TTC549 (cell line): ENCODE measurements around the gene KLRC2.
"Not testable (repeated sequence)": the region's sequence is repeated elsewhere in the genome, so short reads cannot be mapped to it uniquely, and the experiment has no call there.

Source experiments
- FAIRE-seq: peaks from 2 replicates; lab custom pipeline; 2012; peaks lifted over from hg19 to GRCh38; lab: Jason Lieb, UNC

Gene KLRC2

DNA sequence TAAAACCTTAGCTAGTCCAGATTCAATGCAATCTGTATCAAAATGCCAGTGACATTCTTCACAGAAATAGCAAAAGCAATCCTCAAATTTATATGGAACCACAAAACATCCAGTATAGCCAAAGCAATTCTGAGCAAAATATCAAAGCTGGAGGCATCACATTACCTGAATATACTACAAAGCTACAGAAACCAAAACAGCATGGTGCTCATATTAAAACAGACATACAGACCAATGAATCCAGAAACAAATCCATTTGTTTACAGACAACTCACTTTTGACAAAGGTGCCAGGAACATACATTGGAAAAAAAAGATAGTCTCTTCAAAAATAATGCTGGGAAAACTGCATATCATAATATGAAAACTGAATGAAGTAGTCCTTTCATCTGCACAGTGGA, 31.0 kb downstream of the KLRC2 start:
- FAIRE-seq: no peak

DNA sequence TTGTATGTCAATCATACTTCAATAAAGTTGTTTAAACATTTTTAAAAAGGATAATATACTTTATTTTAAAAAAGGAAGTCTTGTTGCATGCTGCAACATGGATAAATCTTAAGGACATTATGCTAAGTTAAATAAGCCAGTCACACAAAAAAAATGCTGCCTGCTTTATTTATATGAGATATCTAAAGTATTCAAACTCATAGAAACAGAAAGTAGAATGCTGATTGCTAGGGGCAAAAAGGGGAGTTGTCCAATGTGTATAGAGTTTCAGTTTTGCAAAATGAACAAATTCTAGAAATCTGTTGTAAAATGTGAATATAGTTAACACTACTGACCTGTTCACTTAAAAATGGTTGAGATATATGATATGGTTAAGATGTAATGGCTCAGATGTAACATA, 35.0 kb downstream of the KLRC2 start:
- no peak for FAIRE-seq

DNA sequence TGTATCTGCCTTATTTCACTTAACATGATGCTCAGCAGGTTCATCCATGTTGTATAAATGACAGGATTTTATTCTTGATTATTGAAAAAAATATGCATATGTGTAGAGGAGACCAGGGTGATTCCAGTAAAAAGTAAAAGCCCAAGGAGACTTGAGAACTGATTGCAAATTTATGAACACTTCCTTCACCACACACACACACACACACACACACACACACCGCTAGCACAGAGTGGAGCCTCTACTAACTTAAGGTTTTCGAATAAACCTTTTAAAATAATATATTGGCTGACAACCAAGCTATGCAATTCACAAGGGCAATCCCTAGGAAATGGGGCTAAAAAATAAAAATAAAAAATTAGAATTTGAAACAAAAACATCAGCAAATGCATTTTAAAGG, 37.6 kb downstream of the KLRC2 start:
- FAIRE-seq: no peak

- no peak for FAIRE-seq
These were observed 38.5 kb downstream of the KLRC2 start for GRCh38 chr12:10397296-10397695.

DNA sequence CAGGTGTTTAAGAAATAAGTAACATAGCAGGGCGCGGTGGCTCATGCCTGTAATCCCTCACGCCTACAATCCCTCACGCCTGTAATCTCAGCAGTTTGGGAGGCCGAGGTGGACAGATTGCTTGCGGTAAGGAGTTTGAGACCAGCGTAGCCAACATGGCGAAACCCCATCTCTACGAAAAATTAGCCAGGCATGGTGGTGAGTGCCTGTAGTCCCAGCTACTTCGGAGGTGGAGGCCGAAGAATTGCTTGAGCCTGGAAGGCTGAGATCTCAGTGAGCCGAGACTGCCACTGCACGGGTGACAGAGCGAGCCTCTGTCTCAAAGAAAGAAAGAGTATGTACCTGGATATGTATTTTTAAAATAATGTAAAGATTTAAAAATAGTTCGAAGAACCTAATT, 39.6 kb downstream of the KLRC2 start:
- not testable (repeated sequence) for FAIRE-seq

DNA sequence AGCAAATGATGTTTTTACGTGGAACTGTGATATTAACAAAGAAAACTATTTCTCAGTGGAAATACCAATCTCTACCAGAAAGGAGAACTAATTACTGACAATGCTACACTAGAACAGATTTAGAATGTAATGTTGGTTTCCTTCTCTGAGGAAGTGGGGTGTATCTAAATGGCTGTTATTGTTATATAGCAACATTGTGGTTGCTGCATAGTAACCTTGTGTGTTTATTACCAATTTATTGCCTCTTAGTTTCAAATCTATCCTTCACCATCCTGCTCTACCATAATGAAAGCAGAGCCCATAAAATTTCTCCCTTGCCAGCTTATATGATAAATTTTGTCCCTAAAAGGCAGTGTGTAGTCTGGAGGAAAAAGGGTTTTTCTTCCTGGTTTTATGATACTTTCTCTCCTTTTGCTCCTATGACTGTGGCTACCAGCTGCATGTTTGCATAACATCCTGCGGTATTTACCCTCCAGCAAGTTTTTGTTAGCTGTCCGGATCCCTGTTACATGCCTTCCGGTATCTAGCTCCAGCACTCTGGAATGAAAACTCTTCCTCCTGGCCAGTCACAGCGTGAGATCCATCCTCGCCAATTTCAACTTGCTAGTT, 40.3 kb downstream of the KLRC2 start:
- FAIRE-seq: no peak

GRCh38 chr12:10394531-10395152, 41.2 kb downstream of the KLRC2 start:
- FAIRE-seq: not testable (repeated sequence)

- no peak for FAIRE-seq
These were observed 42.5 kb downstream of the KLRC2 start for GRCh38 chr12:10393291-10393690.

DNA sequence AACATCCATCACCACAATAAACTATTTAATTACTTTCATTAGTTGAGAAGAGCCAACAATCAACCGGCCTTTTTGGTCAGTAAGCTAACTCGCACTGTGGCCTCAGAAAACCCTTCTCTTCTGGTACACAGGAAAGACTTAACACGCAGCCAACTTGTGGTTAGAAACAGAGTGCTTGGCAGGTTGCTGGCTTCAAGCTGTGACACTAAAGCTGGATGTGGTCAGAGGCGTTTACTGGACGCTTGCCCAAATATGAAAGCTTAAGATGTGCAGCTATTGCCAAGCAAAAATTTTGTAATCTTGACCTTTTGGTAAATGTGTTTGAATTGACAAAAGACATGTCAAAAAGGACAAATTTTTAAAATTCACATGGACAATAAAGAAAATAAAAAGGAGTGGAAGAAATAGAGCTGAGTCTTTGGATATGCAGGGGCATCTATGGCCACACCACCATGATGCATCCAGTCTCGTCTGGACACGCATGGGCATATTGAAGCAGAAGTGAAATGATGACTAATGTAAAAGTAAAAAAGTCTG, 43.3 kb downstream of the KLRC2 start:
- FAIRE-seq: no peak

GRCh38 chr12:10390991-10391390, 44.8 kb downstream of the KLRC2 start:
- FAIRE-seq: not testable (repeated sequence)

- no peak for FAIRE-seq
These were observed 45.9 kb downstream of the KLRC2 start, which contains the start of gene KLRK1 for GRCh38 chr12:10389904-10390303. Gene KLRK1 (minus strand): TSS chr12:10390041. CDS start chr12:10388810, 1,231 bp downstream.

- no peak for FAIRE-seq
These were observed 47.0 kb downstream of the KLRC2 start for GRCh38 chr12:10388624-10389413.

DNA sequence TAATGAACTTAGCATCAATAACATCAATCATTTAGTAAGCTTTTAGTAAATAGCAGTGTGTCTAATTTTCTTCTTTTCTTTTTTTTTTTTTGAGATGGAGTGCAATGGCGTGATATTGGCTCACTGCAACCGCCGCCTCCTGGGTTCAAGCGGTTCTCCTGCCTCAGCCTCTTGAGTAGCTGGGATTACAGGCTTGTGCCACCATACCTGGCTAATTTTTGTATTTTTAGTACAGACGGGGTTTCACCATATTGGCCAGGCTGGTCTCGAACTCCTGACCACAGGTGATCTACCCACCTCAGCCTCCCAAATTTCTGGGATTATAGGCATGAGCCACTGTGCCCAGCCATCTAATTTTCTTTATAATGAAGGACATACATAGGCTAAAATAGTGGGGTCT, 48.3 kb downstream of the KLRC2 start:
- not testable (repeated sequence) for FAIRE-seq

DNA sequence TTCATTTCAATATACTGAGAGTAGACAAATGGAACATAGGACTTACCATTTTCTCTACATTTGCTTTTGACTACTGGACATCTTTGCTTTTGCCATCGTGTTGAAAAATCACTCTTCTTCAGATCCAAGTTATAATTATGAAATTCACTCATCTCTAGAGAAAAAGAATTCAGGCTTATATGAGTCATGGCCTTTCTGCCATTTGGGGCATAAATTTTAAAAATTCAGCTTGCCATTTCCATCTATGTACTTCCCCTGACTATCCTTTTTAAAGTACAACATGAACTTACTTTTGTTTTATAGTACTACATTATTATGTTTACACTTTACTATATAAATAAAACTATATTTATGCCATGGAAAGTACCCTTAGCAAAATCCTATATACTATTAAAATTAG, 49.0 kb downstream of the KLRC2 start:
- FAIRE-seq: no peak

GRCh38 chr12:10385166-10385613, 50.6 kb downstream of the KLRC2 start:
- no peak for FAIRE-seq

DNA sequence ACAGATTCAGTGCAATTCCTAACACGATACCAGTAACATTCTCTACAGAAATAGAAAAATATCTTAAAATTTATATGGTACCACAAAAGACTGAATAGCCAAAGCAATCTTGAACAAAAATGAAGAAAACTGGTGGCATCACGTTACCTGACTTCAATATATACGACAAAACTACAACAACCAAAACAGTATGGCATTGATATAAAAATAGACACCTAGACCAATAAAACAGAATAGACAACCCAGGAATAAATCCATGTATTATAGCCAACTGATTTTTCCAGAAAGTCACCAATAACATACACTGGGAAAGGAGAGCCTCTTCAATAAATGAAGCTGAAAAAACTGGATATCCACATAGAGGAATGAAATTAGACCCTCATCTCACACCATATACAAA, 51.6 kb downstream of the KLRC2 start:
- FAIRE-seq: no peak

DNA sequence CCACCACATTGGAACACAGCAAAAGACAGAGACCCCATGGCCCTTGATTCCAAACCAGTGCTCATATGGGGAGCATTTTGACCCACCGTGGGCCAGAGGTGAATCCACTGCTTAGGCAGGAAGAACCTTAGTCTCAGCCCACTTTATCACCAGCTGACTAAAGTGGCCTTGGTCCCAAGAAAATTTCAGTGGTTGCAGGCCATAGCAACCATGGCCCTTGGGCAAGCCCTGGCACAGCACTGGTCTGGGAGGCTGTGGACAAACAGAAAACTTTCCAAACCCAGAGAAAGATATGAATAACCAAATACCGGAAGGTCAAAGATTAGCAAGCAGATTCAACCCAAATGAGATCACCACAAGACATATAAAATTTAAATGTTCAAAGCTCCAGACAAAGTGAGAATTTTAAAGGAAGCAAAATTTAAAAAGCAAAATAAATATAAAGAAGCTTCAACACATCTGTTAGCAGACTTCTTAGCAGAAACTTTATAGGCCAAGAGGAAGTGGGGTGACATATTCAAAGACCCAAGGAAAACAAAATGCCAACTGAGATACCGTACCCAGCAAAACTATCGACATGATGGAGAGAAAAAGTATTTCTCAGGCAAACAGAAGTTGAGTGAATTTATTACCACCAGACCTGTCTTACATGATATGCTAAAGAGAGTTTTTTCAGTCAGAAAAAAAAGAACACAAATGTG, 53.7 kb downstream of the KLRC2 start:
- no peak for FAIRE-seq
